K562 (cell line): ENCODE data around the gene COQ5. TPM values are rescaled to one million over a fixed set of nuclear protein-coding genes. Genes with fewer than 3 reads are reported as not detected.
A peak's percentile ranks its signal among the peaks of the same experiment; 100 is the strongest.

ENCODE experiments used
- ARID3B ChIP-seq: fragments of 250-450 bp; sonication (Bioruptor Pico); IDR thresholded peaks from 2 replicates; pipeline ENCODE4 v1.4.0; 2020; ENCODE audit warnings: borderline replicate concordance
- ATF1 ChIP-seq, 2 experiments: fragments of 450-650 bp in 1 of 2; IDR thresholded peaks; 2 replicates each; pipeline ENCODE4 v1.6.1; 2016; ENCODE audit warnings: missing compliant biosample characterization in 1 of 2, missing genetic modification characterization in 1 of 2
- BRD4 ChIP-seq: fragments of 200-600 bp; sonication (generic); IDR thresholded peaks from 2 replicates; pipeline ENCODE4 v1.6.1; 2017; ENCODE audit warnings: inconsistent platforms
- CREB3L1 ChIP-seq: fragments of 450-650 bp; IDR thresholded peaks from 2 replicates; pipeline ENCODE4 v1.6.1; 2014; ENCODE audit warnings: low read depth, mild to moderate bottlenecking, moderate library complexity, borderline replicate concordance
- ELF1 ChIP-seq: fragments of 200-800 bp; sonication (Bioruptor generic); IDR thresholded peaks from 2 replicates; pipeline ENCODE4 v1.6.1; 2016; ENCODE audit warnings: missing genetic modification characterization, missing compliant biosample characterization
- ESRRA ChIP-seq: fragments of 450-650 bp; IDR thresholded peaks from 2 replicates; pipeline ENCODE4 v1.6.1; 2014; ENCODE audit warnings: low read depth, mild to moderate bottlenecking, moderate library complexity, borderline replicate concordance
- ETS2 ChIP-seq: IDR thresholded peaks from 2 replicates; pipeline ENCODE4 v1.6.1; 2016; ENCODE audit warnings: borderline replicate concordance, missing genetic modification characterization, mild to moderate bottlenecking, moderate library complexity, missing compliant biosample characterization; ENCODE audit not compliant: poor library complexity, severe bottlenecking
- GTF2F1 ChIP-seq: IDR thresholded peaks from 2 replicates; pipeline ENCODE4 v1.6.1; 2011; ENCODE audit warnings: low read depth, low read length, improper control_type of control experiment
- HDAC2 ChIP-seq: fragments of 450-650 bp; IDR thresholded peaks from 2 replicates; pipeline ENCODE4 v1.6.1; 2016; ENCODE audit warnings: mild to moderate bottlenecking
- RBFOX2 ChIP-seq: fragments of 200-400 bp; formaldehyde crosslinking; IDR thresholded peaks from 2 replicates; pipeline ENCODE4 v1.6.1; 2017; ENCODE audit warnings: low read depth, mild to moderate bottlenecking, low read length, moderate library complexity
- RNF2 ChIP-seq: sonication (generic); IDR thresholded peaks from 2 replicates; pipeline ENCODE4 v1.6.1; 2016
- SIX5 ChIP-seq, 2 experiments: IDR thresholded peaks; 2 replicates each; pipeline ENCODE4 v1.6.1; 2011; ENCODE audit warnings: low read length in 2 of 2, borderline replicate concordance in 1 of 2, low read depth in 1 of 2, mild to moderate bottlenecking in 1 of 2, moderate library complexity in 1 of 2; ENCODE audit not compliant: insufficient read depth in 1 of 2
- SUPT5H ChIP-seq: fragments of 450-650 bp; IDR thresholded peaks from 2 replicates; pipeline ENCODE4 v1.6.1; 2016
- TCF7 ChIP-seq: sonication (generic); IDR thresholded peaks from 2 replicates; pipeline ENCODE4 v1.6.1; 2016; ENCODE audit warnings: antibody characterized with exemption, borderline replicate concordance
- ZNF217 ChIP-seq: sonication (generic); formaldehyde crosslinking; IDR thresholded peaks from 2 replicates; pipeline ENCODE4 v1.8.0; 2022; ENCODE audit warnings: mild to moderate bottlenecking, missing genetic modification reagents
- ZNF431 ChIP-seq: sonication (generic); formaldehyde crosslinking; IDR thresholded peaks from 2 replicates; pipeline ENCODE4 v1.8.0; 2022; ENCODE audit warnings: mild to moderate bottlenecking, missing genetic modification reagents
- polyA plus RNA-seq, 8 experiments: library from polyadenylated mRNA; depleted of rRNA in 4 of 8; stranded (reverse) in 5 of 8; unstranded in 3 of 8; fragments of >200 nt; fragmentation: Nextera tagmentation in 2 of 8; fragmentation: Illumina TruSeq in 1 of 8; extraction: Ambion mirVana in 2 of 8; extraction: Trizol in 1 of 8; gene quantifications; 2 replicates each; pipeline versions ENCODE4 v1.2.1 to v1.2.3, GENCODE V29; 2011 to 2014; ENCODE audit warnings: inconsistent platforms in 1 of 8, missing spikeins in 1 of 8
- total RNA-seq, 7 experiments: library from RNA; depleted of rRNA in 6 of 7; stranded (reverse); fragments of >200 nt in 6 of 7; fragmentation: Illumina TruSeq in 2 of 7; extraction: Trizol in 2 of 7; gene quantifications; 2 replicates each; pipeline versions ENCODE4 v1.2.1 to v1.2.3, GENCODE V29; 2011 to 2021; ENCODE audit warnings: low replicate concordance in 1 of 7
- TF ChIP-seq, protein P1 (sequence below): fragments of 250-450 bp; sonication (Bioruptor Pico); IDR thresholded peaks from 2 replicates; pipeline ENCODE4 v1.5.0; 2021
- TF ChIP-seq, protein P2 (sequence below): fragments of 250-450 bp; sonication (Bioruptor Pico); IDR thresholded peaks from 2 replicates; pipeline ENCODE4 v1.8.0; 2021; ENCODE audit warnings: borderline replicate concordance, mild to moderate bottlenecking, moderate library complexity; ENCODE audit not compliant: poor library complexity, severe bottlenecking
- TF ChIP-seq, protein P3 (sequence below): sonication (generic); formaldehyde crosslinking; IDR thresholded peaks from 2 replicates; pipeline ENCODE4 v1.8.1; 2023; ENCODE audit warnings: mild to moderate bottlenecking, missing genetic modification reagents, moderate library complexity

Gene COQ5
- total and polyA plus RNA-seq, 9 of the 15 experiments (the other 6 are each of a cell fraction or from before 2014, with no cell fraction given) = 19.2 to 59.7 (median 30.4) TPM

GRCh38 chr12:120495731-120496412 is 33.1 kb downstream of the COQ5 start, which contains the start of gene DYNLL1 (continued):
- TF ChIP-seq ARID3B (CRISPR knock-in tag) = no peak
- TF ChIP-seq ZNF431 (CRISPR knock-in tag) = no peak
- peak; percentile 74; the same call in 1 of the 2 replicates for TF ChIP-seq GTF2F1
- TF ChIP-seq, protein P1, sequence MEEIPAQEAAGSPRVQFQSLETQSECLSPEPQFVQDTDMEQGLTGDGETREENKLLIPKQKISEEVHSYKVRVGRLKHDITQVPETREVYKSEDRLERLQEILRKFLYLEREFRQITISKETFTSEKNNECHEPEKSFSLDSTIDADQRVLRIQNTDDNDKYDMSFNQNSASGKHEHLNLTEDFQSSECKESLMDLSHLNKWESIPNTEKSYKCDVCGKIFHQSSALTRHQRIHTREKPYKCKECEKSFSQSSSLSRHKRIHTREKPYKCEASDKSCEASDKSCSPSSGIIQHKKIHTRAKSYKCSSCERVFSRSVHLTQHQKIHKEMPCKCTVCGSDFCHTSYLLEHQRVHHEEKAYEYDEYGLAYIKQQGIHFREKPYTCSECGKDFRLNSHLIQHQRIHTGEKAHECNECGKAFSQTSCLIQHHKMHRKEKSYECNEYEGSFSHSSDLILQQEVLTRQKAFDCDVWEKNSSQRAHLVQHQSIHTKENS (CRISPR knock-in tag) = no peak
- 0 out of 2 replicates have a peak, but pooled peaks have one; percentile 63 for TF ChIP-seq RNF2
- TF ChIP-seq ATF1 (CRISPR knock-in tag; IDR thresholded peaks at IDR 0.05) = no peak
- peak; percentile 81 for TF ChIP-seq ATF1 (tag; IDR thresholded peaks at IDR 0.05)
- peak; percentile 93 for TF ChIP-seq SUPT5H
- TF ChIP-seq ELF1 = no peak
- no peak for TF ChIP-seq SIX5 (IDR thresholded peaks at IDR 0.05; ENCODE audit: borderline replicate concordance in 1 of 2, insufficient read depth in 1 of 2, low read depth in 1 of 2, low read length in 2 of 2)
- no peak for TF ChIP-seq ZNF217 (CRISPR knock-in tag)
- TF ChIP-seq CREB3L1 = no peak
- no peak for TF ChIP-seq ETS2 (tag)
- peak; percentile 61; the same call in 1 of the 2 replicates for TF ChIP-seq BRD4
- TF ChIP-seq, protein P2, sequence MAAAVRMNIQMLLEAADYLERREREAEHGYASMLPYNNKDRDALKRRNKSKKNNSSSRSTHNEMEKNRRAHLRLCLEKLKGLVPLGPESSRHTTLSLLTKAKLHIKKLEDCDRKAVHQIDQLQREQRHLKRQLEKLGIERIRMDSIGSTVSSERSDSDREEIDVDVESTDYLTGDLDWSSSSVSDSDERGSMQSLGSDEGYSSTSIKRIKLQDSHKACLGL (CRISPR knock-in tag) = peak; percentile 81
- TF ChIP-seq HDAC2 = 0 out of 2 replicates have a peak, but pooled peaks have one; percentile 72
- TF ChIP-seq, protein P3, sequence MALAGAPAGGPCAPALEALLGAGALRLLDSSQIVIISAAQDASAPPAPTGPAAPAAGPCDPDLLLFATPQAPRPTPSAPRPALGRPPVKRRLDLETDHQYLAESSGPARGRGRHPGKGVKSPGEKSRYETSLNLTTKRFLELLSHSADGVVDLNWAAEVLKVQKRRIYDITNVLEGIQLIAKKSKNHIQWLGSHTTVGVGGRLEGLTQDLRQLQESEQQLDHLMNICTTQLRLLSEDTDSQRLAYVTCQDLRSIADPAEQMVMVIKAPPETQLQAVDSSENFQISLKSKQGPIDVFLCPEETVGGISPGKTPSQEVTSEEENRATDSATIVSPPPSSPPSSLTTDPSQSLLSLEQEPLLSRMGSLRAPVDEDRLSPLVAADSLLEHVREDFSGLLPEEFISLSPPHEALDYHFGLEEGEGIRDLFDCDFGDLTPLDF = 0 out of 2 replicates have a peak, but pooled peaks have one; percentile 15
- peak; percentile 72; the same call in 1 of the 2 replicates for TF ChIP-seq ESRRA
- peak; percentile 99 for TF ChIP-seq RBFOX2
- 0 out of 2 replicates have a peak, but pooled peaks have one; percentile 41 for TF ChIP-seq TCF7
